CD4-positive, alpha-beta T cell treated with Interleukin-4 for 1 hour (primary cell): ENCODE results near the gene COL15A1.

Source experiments
- DNase-seq, 2 donors: peaks; one replicate each; pipeline ENCODE4 v3.0.0-alpha.2; 2020 to 2022

Gene COL15A1

DNA sequence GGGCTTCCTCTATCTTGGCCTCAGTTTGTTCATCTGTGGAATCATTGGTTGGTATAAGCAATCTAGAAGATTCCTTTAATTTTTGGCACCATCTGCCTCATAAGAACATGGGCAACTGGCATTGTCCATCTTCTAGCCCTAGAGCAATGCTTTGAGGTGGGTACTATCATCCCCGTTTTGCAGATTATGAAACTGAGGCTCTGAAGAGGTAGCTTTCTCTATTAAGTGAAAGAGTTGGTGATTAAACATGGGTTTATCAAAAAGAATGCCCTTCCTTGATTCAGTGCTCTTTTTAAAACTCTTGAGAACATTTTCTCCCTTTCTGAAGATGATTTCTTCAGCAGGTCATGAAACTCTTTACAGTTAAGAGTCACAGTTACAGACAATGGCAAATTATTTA lies 118.8 kb downstream of the COL15A1 start:
- no peak for DNase-seq

GRCh38 chr9:99063522-99063921 lies 119.8 kb downstream of the COL15A1 start:
- no peak for DNase-seq

DNA sequence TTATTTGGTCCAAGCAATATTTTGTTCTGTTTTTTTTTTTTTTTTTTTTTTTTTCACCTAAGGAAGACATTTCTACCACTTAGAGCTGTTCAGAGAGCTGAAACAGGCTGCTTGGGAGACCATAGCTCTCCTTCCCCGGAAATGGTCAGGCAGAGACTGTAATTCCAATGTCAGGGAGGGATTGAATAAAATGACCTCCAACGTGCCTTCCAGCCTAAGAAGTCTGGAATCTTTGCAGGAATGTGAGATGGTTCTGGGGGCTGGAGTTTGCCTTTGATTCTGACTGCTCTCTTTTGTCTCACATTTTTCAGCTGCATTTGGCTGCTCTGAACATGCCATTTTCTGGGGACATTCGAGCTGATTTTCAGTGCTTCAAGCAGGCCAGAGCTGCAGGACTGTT lies 122.9 kb downstream of the COL15A1 start:
- no peak for DNase-seq

DNA sequence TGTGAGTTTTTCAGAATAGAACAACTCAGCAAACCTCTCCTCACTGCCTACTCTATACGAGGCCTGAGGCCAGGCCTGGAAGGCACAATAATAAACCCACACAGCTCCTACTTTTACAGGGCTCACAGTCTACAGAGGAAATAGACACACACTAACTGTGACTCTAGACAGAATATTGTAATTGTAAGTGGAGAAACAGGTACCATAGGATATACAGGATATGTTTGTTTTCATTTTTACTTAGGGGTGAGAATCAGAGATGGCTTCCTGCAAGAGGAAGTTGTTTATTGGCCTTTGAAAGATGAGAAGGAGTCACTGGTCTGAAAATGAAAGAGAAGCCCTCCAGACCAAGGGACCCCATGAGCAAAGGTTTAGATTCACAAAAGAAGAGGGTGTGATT lies 125.4 kb downstream of the COL15A1 start:
- peak in 1 of 2 donors; percentile 16 for DNase-seq

GRCh38 chr9:99069546-99069945 lies 125.8 kb downstream of the COL15A1 start:
- no peak for DNase-seq

GRCh38 chr9:99070681-99071080 lies 127.0 kb downstream of the COL15A1 start:
- DNase-seq = no peak

DNA sequence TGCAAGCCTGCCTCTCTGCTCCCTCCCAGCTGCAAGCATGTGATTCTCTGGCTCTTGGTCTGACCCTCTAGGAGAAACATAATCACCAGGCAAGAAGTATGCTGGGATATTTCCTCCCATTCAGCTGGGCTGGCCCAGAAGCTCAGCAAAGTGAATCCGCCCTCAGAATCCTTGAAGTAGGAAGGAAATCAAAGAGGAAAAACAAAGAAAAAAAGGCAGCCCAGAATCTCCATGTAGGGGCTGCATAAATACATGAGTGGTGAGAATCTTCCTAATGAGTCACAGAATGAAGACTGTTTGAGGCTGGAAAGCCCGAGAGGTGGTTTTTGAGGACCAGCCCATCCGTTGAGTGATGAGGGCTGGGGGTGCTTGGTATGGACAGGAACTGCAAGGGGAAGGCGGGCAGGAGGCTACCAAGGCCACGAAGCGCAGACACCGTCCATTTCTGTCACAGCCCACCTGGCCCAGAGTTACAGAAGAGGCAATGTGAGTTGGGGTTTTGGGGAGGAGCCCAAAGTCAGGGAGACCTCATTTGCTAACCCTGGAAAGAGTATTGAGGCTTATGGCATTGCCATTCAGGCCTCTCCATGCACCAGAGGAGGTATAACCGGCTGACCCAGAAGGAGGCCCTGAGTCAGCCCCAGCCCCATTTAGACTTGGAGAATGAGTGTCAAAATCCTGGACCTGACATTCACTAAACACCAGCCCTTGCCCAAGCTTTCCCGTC lies 127.8 kb downstream of the COL15A1 start:
- no peak for DNase-seq

GRCh38 chr9:99072040-99072394 lies 128.3 kb downstream of the COL15A1 start:
- DNase-seq = no peak

DNA sequence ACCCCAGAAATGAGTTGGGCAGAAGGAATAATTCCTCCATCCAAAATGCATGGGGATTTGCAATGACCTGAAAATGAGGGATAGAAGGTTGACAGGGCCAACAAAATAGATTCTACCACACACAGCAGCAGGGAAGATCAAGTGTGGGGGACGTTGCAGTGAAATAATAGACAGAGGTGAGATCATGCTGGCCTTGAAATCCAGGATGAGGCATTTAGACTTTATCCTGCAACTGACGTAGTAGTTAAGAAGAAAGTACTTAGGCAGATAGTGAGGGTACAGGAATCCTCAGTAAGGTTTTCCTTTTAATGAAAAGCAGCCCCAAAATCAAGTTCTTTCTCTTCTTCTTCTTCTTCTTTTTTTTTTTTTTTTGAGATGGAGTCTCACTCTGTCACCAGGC lies 129.6 kb downstream of the COL15A1 start:
- DNase-seq = no peak

GRCh38 chr9:99073985-99074901 lies 130.5 kb downstream of the COL15A1 start:
- no peak for DNase-seq

DNA sequence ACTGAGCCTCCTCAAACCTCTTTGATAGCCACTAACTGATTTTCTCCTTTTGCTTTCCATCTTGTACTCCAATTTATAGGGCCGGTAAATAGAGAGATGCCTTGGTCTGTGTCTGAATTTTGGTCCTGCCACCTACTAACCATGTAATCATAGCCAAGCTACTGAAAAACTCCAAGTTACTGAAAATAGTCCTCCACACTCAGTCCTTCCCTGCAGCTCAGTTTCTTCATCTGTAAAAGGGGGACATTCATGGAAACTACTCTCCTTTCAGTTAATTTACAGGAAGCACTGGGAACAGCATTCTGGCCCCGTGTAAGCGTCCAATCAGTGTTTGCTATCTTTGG lies 131.2 kb downstream of the COL15A1 start:
- DNase-seq = no peak

- DNase-seq = no peak
Observed at GRCh38 chr9:99075246-99075912, 131.7 kb downstream of the COL15A1 start.

- no peak for DNase-seq
Observed at GRCh38 chr9:99076030-99076429, 132.3 kb downstream of the COL15A1 start.

GRCh38 chr9:99076483-99077171 lies 132.9 kb downstream of the COL15A1 start:
- peak; percentile 52 to 65 for DNase-seq

GRCh38 chr9:99078717-99079116 lies 135.0 kb downstream of the COL15A1 start:
- no peak for DNase-seq

GRCh38 chr9:99079542-99079941 lies 135.8 kb downstream of the COL15A1 start:
- no peak for DNase-seq

- DNase-seq = no peak
Observed at GRCh38 chr9:99083051-99083450, 139.3 kb downstream of the COL15A1 start.

DNA sequence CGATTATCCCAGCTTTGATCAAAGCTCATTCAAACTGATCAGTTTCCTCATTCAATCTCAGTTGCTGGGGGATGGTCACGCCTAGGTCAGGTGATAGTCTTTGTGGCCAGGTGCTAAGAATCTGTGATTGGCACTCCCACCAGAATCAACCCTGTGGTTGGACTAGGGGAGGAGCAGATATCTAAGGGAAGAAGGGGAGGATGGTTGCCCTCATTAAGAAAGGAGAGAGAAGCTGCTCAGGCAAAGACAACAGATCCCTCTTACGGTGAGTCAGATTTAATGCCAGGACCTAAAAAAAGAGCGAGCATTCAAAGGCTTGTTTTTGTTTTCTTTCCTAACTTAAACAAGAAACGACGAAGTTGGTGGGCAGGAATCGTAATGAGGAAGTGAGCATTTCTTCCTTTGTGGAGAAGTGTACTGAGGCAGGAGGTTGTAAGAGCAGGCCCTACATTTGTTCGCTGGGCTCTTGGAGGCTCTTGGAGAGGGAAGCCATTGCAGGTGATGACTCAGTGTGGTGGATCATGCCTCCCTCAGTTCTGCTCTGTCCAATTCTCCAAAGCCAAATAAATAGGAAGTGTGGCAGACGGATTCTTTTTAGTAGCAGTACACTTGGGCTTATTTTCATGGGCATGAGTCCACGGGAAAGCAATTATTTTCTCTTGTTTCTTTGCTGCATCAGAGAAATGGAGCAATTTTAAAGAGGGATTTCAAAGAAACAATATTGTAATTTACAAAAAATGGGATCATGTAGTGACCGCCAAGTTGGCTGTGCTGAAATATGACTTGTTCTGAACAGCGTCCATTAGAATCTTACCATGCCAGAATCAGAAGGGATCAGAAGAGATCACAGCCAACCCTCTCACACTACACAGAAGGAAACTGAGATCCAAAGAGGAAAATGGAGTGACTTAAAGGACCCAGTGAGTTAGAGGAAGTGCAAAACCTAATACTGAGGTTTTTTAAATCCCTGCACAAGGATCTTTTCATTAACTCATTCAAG lies 142.5 kb downstream of the COL15A1 start:
- DNase-seq = peak in 1 of 2 donors; percentile 48

GRCh38 chr9:99087462-99087861 lies 143.8 kb downstream of the COL15A1 start:
- DNase-seq = no peak

DNA sequence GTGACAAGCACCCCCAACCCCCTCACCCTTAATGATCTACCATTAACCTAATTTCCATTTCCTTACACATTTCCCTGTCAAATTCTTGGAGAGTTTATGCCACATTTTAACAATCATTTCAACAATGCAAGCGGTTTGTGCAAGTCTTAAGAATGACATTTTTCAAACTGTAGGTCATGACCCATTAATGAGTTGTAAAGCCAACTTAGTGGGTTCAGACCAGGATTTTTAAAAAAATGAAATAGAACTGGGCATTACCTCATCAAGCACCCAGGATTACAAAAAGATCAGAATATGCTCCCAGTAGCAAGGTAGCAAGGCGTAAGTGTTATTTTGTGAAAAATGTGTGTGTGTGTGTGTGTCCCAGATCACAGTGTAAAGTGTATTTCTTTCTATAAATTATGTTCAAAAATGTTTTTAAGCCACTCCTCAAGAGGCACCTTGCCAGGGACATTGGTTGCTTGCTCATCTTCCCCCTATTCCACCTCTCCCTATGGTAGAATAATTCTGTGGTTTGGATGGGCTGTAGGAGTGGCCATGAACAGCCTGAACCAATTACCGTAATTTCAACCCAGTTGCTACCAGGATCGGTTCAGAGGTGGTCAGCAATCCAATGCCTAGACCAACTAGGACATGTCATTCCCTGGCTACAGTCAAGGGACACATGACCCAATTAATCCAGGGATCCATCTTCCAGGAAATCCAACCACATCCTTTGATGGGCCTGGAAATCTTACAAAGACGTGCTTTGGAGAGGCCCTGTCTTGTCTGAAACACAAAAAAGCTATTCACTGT lies 146.8 kb downstream of the COL15A1 start:
- DNase-seq = no peak
